Endodermal cell (in vitro differentiated cells): ENCODE results near the gene SUN2. TPM values are rescaled to one million over a fixed set of nuclear protein-coding genes. Genes with fewer than 3 reads are reported as not detected.

ENCODE experiments used
- DNase-seq: peaks from one replicate; pipeline ENCODE4 v3.0.0-alpha.2; 2017
- H3K27ac ChIP-seq: 2 replicates; pipeline ENCODE4 v1.5.1; 2013; ENCODE audit warnings: mild to moderate bottlenecking, low read depth, low read length, moderate library complexity
- H3K27me3 ChIP-seq: 2 replicates; pipeline ENCODE4 v1.6.1; 2013; ENCODE audit warnings: mild to moderate bottlenecking, low read length, moderate library complexity; ENCODE audit not compliant: insufficient read depth, control insufficient read depth, poor library complexity, severe bottlenecking
- H3K36me3 ChIP-seq: 2 replicates; pipeline ENCODE4 v1.7.0; 2013; ENCODE audit warnings: mild to moderate bottlenecking, low read length, moderate library complexity; ENCODE audit not compliant: control insufficient read depth, insufficient read depth
- H3K4me1 ChIP-seq: one replicate; pipeline ENCODE4 v1.7.0; 2013; ENCODE audit warnings: low read length; ENCODE audit not compliant: control insufficient read depth, insufficient read depth
- H3K4me3 ChIP-seq: 2 replicates; pipeline ENCODE4 v1.5.1; 2013; ENCODE audit warnings: mild to moderate bottlenecking, low read length, moderate library complexity
- H3K9ac ChIP-seq: 2 replicates; pipeline ENCODE4 v1.6.1; 2013; ENCODE audit warnings: mild to moderate bottlenecking, low read length, moderate library complexity; ENCODE audit not compliant: poor library complexity, severe bottlenecking; ENCODE audit errors: extremely low read depth
- H3K9me3 ChIP-seq: 2 replicates; pipeline ENCODE4 v1.6.1; 2013; ENCODE audit warnings: mild to moderate bottlenecking, low read length, moderate library complexity; ENCODE audit not compliant: control insufficient read depth
- H3K27ac Mint-ChIP-seq: 2 replicates; pipeline ENCODE4 v1.8.0; 2020; ENCODE audit warnings: mixed read lengths
- H3K27me3 Mint-ChIP-seq: 2 replicates; pipeline ENCODE4 v1.8.0; 2021; ENCODE audit warnings: mild to moderate bottlenecking, mixed read lengths; ENCODE audit not compliant: insufficient read depth
- H3K36me3 Mint-ChIP-seq: 2 replicates; pipeline ENCODE4 v1.8.0; 2020; ENCODE audit warnings: low read depth, mixed read lengths
- H3K4me1 Mint-ChIP-seq: 2 replicates; pipeline ENCODE4 v1.8.0; 2020; ENCODE audit warnings: mixed read lengths
- H3K4me3 Mint-ChIP-seq: 2 replicates; pipeline ENCODE4 v1.8.0; 2020; ENCODE audit warnings: mild to moderate bottlenecking, moderate library complexity, mixed read lengths
- H3K9me3 Mint-ChIP-seq: 2 replicates; pipeline ENCODE4 v1.8.0; 2020; ENCODE audit warnings: mild to moderate bottlenecking, mixed read lengths
- CTCF ChIP-seq: fragments of 200-600 bp; sonication (generic); conservative IDR thresholded peaks from 2 replicates; pipeline ENCODE4 v1.5.0; 2021; ENCODE audit warnings: antibody characterized with exemption, mild to moderate bottlenecking
- WGBS, 2 experiments: methylation state at CpG; one replicate each; pipeline versions ENCODE4 v1.1.5 to v1.1.7; 2013; ENCODE audit warnings: missing lambda C conversion rate in 2 of 2, mixed read lengths in 1 of 2; ENCODE audit not compliant: insufficient coverage in 1 of 2, insufficient read length in 1 of 2; 5-methylcytosine and 5-hydroxymethylcytosine counted together
- total RNA-seq, 2 donors: library from RNA; stranded (reverse); fragmentation: NEBNext Ultra II Directional in 1 of 2; extraction: Animal tissue kit (Norgen Biotek cat#: 25700) in 1 of 2; gene quantifications; 2 replicates in 1 of 2; 3 replicates in 1 of 2; pipeline ENCODE4 v1.2.1, GENCODE V29; 2021

Gene SUN2
- total RNA-seq, 2 donors from 2014 or later, result 23.0 to 32.4 TPM

- H3K4me1 ChIP-seq, result no peaks in the 10 kb centered on the region
- Mint-ChIP-seq H3K36me3 (peaks cover 50% of the 10 kb centered on the region), H3K4me3 (no peak overlapping the region), H3K9me3 (no peaks in the 10 kb centered on the region), H3K27ac (no peak overlapping the region), H3K4me1 (no peaks in the 10 kb centered on the region), H3K27me3 (no peaks in the 10 kb centered on the region)
- H3K9me3 ChIP-seq, result no peaks in the 10 kb centered on the region
- peaks cover 78% of the 10 kb centered on the region for H3K36me3 ChIP-seq
- no peak overlapping the region for H3K9ac ChIP-seq
- 95 to 100% methylated on average over 5 to 6 of the region's 6 CpGs for WGBS, 2 experiments
- no peaks in the 10 kb centered on the region for H3K27me3 ChIP-seq
- no peak for DNase-seq
- no peak for TF ChIP-seq CTCF
- no peak overlapping the region for H3K4me3 ChIP-seq
- no peak overlapping the region for H3K27ac ChIP-seq
These were observed 10.8 kb downstream of the SUN2 start for GRCh38 chr22:38744981-38745380.

- Mint-ChIP-seq H3K4me1 (no peaks in the 10 kb centered on the region), H3K27ac (no peak overlapping the region)
These were observed 13.4 kb downstream of the SUN2 start for GRCh38 chr22:38742176-38742942.

GRCh38 chr22:38741576-38741975 lies 14.2 kb downstream of the SUN2 start:
- Histone ChIP-seq H3K9ac (no peak overlapping the region), H3K9me3 (no peaks in the 10 kb centered on the region), H3K27ac (no peak overlapping the region), H3K27me3 (no peaks in the 10 kb centered on the region), H3K4me1 (no peaks in the 10 kb centered on the region), H3K36me3 (peaks cover 90% of the 10 kb centered on the region), H3K4me3 (no peak overlapping the region)
- 96 to 98% methylated on average over 8 to 10 of the region's 10 CpGs for WGBS, 2 experiments
- H3K4me1 Mint-ChIP-seq, result no peaks in the 10 kb centered on the region
- H3K27ac Mint-ChIP-seq, result no peak overlapping the region
- H3K9me3 Mint-ChIP-seq, result no peaks in the 10 kb centered on the region
- no peak for DNase-seq
- H3K36me3 Mint-ChIP-seq, result peaks cover 55% of the 10 kb centered on the region
- no peaks in the 10 kb centered on the region for H3K27me3 Mint-ChIP-seq
- no peak for TF ChIP-seq CTCF
- no peak overlapping the region for H3K4me3 Mint-ChIP-seq

More at GRCh38 chr22:38742176-38742942, 13.4 kb downstream of the SUN2 start:
- Histone ChIP-seq H3K9ac (no peak overlapping the region), H3K9me3 (no peaks in the 10 kb centered on the region), H3K4me3 (no peak overlapping the region), H3K27me3 (no peaks in the 10 kb centered on the region), H3K4me1 (no peaks in the 10 kb centered on the region), H3K36me3 (peaks cover 86% of the 10 kb centered on the region), H3K27ac (no peak overlapping the region)
- Mint-ChIP-seq H3K36me3 (peaks cover 51% of the 10 kb centered on the region), H3K9me3 (no peaks in the 10 kb centered on the region), H3K4me3 (no peak overlapping the region), H3K27me3 (no peaks in the 10 kb centered on the region)
- TF ChIP-seq CTCF, result no peak
- no peak for DNase-seq
- 95 to 97% methylated on average over 20 to 25 of the region's 25 CpGs for WGBS, 2 experiments
